ENCODE measurements around the gene MIOS.

GRCh38 chr7:7539152-7539551, 27.5 kb upstream of the MIOS start:
- TF ChIP-seq TRIM28 (IDR thresholded peaks at IDR 0.05; ENCODE audit: borderline replicate concordance, low read length) = no peak
- TF ChIP-seq, protein P1, sequence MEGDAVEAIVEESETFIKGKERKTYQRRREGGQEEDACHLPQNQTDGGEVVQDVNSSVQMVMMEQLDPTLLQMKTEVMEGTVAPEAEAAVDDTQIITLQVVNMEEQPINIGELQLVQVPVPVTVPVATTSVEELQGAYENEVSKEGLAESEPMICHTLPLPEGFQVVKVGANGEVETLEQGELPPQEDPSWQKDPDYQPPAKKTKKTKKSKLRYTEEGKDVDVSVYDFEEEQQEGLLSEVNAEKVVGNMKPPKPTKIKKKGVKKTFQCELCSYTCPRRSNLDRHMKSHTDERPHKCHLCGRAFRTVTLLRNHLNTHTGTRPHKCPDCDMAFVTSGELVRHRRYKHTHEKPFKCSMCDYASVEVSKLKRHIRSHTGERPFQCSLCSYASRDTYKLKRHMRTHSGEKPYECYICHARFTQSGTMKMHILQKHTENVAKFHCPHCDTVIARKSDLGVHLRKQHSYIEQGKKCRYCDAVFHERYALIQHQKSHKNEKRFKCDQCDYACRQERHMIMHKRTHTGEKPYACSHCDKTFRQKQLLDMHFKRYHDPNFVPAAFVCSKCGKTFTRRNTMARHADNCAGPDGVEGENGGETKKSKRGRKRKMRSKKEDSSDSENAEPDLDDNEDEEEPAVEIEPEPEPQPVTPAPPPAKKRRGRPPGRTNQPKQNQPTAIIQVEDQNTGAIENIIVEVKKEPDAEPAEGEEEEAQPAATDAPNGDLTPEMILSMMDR (tag by site-specific recombination; IDR thresholded peaks at IDR 0.05) = no peak
- no peak for TF ChIP-seq ZNF211 (tag by site-specific recombination; IDR thresholded peaks at IDR 0.05; ENCODE audit: low read depth)
- TF ChIP-seq ZNF529 (tag by site-specific recombination; IDR thresholded peaks at IDR 0.05; ENCODE audit: insufficient replicate concordance) = no peak
- no peak for TF ChIP-seq ZNF654 (tag by site-specific recombination; IDR thresholded peaks at IDR 0.05; ENCODE audit: low read depth)
- TF ChIP-seq ZNF610 (tag by site-specific recombination; IDR thresholded peaks at IDR 0.05; ENCODE audit: borderline replicate concordance) = no peak
- no peak for TF ChIP-seq ZNF302 (tag by site-specific recombination; IDR thresholded peaks at IDR 0.05; ENCODE audit: low read depth)
- no peak for TF ChIP-seq PATZ1 (tag by site-specific recombination; IDR thresholded peaks at IDR 0.05)
- TF ChIP-seq ZNF157 (tag by site-specific recombination; IDR thresholded peaks at IDR 0.05) = no peak
- no peak for TF ChIP-seq REPIN1 (tag by site-specific recombination; IDR thresholded peaks at IDR 0.05; ENCODE audit: low read depth)
- TF ChIP-seq KLF16 (tag by site-specific recombination; IDR thresholded peaks at IDR 0.05) = no peak
- TF ChIP-seq, protein P2, sequence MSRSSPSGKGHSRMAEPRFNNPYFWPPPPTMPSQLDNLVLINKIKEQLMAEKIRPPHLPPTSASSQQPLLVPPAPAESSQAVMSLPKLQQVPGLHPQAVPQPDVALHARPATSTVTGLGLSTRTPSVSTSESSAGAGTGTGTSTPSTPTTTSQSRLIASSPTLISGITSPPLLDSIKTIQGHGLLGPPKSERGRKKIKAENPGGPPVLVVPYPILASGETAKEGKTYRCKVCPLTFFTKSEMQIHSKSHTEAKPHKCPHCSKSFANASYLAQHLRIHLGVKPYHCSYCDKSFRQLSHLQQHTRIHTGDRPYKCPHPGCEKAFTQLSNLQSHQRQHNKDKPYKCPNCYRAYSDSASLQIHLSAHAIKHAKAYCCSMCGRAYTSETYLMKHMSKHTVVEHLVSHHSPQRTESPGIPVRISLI (tag by site-specific recombination; IDR thresholded peaks at IDR 0.05) = no peak
- TF ChIP-seq ZNF354C (tag by site-specific recombination; IDR thresholded peaks at IDR 0.05; ENCODE audit: borderline replicate concordance, low read depth) = no peak
